GM12878 (cell line): ENCODE data around the gene HIVEP3. TPM values are rescaled to one million over a fixed set of nuclear protein-coding genes. Genes with fewer than 3 reads are reported as not detected.

ENCODE experiments used
- ATAC-seq: fragments of 200-7000 bp; cut with Tn5 transposase; 3 replicates; pipeline ENCODE4 v1.9.1; 2020; ENCODE audit warnings: mild to moderate bottlenecking, moderate library complexity
- BruUV-seq: library from RNA; stranded (reverse); fragments of 400-500 nt; replicated peaks from 2 replicates; lab custom pipeline; 2021; lab: Mats Ljungman, UMichigan
- CTCF ChIA-PET: fragments of 300-600 bp; sonication (Branson Sonifier 250); formaldehyde crosslinking; extraction: SDS; loops from one replicate; lab custom pipeline; 2021; ENCODE audit warnings: inconsistent platforms; lab: Yijun Ruan, JAX
- POLR2A ChIA-PET: fragments of 350-600 bp; formaldehyde crosslinking; extraction: SDS; loops from one replicate; lab custom pipeline; 2021; ENCODE audit warnings: inconsistent platforms; lab: Charles Lee
- RAD21 ChIA-PET: fragments of 300-600 bp; sonication (Branson Sonifier 250); formaldehyde crosslinking; loops from one replicate; lab custom pipeline; 2023; ENCODE audit warnings: antibody characterized with exemption; ENCODE audit not compliant: unreplicated experiment; lab: Charles Lee
- SMC1A ChIA-PET: fragments of 300-600 bp; sonication (Branson Sonifier 250); formaldehyde crosslinking; loops from one replicate; lab custom pipeline; 2023; ENCODE audit not compliant: unreplicated experiment, uncharacterized antibody; lab: Charles Lee
- DNase-seq: peaks from one replicate; pipeline ENCODE4 v3.0.0-alpha.2; 2011; ENCODE audit warnings: low read depth, low spot score
- FAIRE-seq: peaks from 3 replicates; lab custom pipeline; 2011; peaks lifted over from hg19 to GRCh38; lab: Jason Lieb, UNC
- H2AFZ ChIP-seq: 2 replicates; pipeline ENCODE4 v1.6.0; 2011; ENCODE audit warnings: low read depth, low read length, control low read depth; ENCODE audit not compliant: control insufficient read depth
- H3K27ac ChIP-seq: 2 replicates; pipeline ENCODE4 v1.5.1; 2011; ENCODE audit warnings: control low read depth; ENCODE audit not compliant: control insufficient read depth, insufficient read depth
- H3K27me3 ChIP-seq, 2 experiments: replicated peaks in 1 of 2; 2 replicates each; pipeline versions ENCODE4 v1.6.0 to v1.6.1; 2011; ENCODE audit warnings: low read length in 1 of 2; ENCODE audit not compliant: control insufficient read depth in 2 of 2, insufficient read depth in 2 of 2
- H3K36me3 ChIP-seq, 2 experiments: 2 replicates each; pipeline ENCODE4 v1.5.1; 2011; ENCODE audit warnings: low read length in 1 of 2; ENCODE audit not compliant: control insufficient read depth in 2 of 2, insufficient read depth in 2 of 2
- H3K4me1 ChIP-seq: 2 replicates; pipeline ENCODE4 v1.6.1; 2011; ENCODE audit warnings: mild to moderate bottlenecking, low read length, moderate library complexity, mixed read lengths; ENCODE audit not compliant: control insufficient read depth, insufficient read depth
- H3K4me2 ChIP-seq: 2 replicates; pipeline ENCODE4 v1.6.0; 2011; ENCODE audit warnings: control low read depth; ENCODE audit not compliant: control insufficient read depth, insufficient read depth
- H3K4me3 ChIP-seq: fragments of 200-600 bp; sonication (generic); 2 replicates; pipeline ENCODE4 v1.5.1; 2016
- H3K79me2 ChIP-seq: 2 replicates; pipeline ENCODE4 v1.6.0; 2011; ENCODE audit warnings: low read length; ENCODE audit not compliant: control insufficient read depth, insufficient read depth
- H3K9ac ChIP-seq: 2 replicates; pipeline ENCODE4 v1.8.0; 2011; ENCODE audit warnings: low read length, control low read depth, mixed read lengths; ENCODE audit not compliant: control insufficient read depth, insufficient read depth
- H3K9me3 ChIP-seq: replicated peaks from 3 replicates; pipeline ENCODE4 v1.5.1; 2011; ENCODE audit warnings: mild to moderate bottlenecking, low read length; ENCODE audit not compliant: control insufficient read depth, insufficient read depth
- H4K20me1 ChIP-seq: 2 replicates; pipeline ENCODE4 v1.6.0; 2011; ENCODE audit not compliant: control insufficient read depth, insufficient read depth
- IRF3 ChIP-seq: fragments of 450-650 bp; IDR thresholded peaks from 2 replicates; pipeline ENCODE4 v1.6.1; 2014; ENCODE audit warnings: mild to moderate bottlenecking
- PAX8 ChIP-seq: fragments of 450-650 bp; IDR thresholded peaks from 2 replicates; pipeline ENCODE4 v1.6.1; 2017; ENCODE audit warnings: mild to moderate bottlenecking, moderate library complexity
- PML ChIP-seq: IDR thresholded peaks from 2 replicates; pipeline ENCODE4 v1.6.1; 2012; ENCODE audit warnings: low read length, inconsistent platforms
- ZSCAN29 ChIP-seq: fragments of 450-650 bp; IDR thresholded peaks from 2 replicates; pipeline ENCODE4 v1.6.1; 2017; ENCODE audit warnings: mild to moderate bottlenecking, moderate library complexity
- WGBS: methylation state at CpG from one replicate; pipeline ENCODE4 v1.1.6; 2016; ENCODE audit warnings: low lambda C conversion rate; ENCODE audit not compliant: insufficient replicate concordance, insufficient coverage; ENCODE audit errors: missing lambda C conversion rate; 5-methylcytosine and 5-hydroxymethylcytosine counted together
- in situ Hi-C: fragments of 300-500 bp; cut with MboI; formaldehyde crosslinking; loops from 9 replicates; pipeline ENCODE4 v1.14.3; 2018; ENCODE audit warnings: mixed read lengths
- intact Hi-C: fragments of 100-400 bp; cut with micrococcal nuclease; formaldehyde crosslinking; loops from one replicate; pipeline ENCODE4 v1.14.2; 2022; ENCODE audit not compliant: unreplicated experiment
- polyA plus RNA-seq, 11 experiments: library from polyadenylated mRNA; depleted of rRNA in 4 of 11; unstranded in 6 of 11; stranded (reverse) in 5 of 11; fragments of >200 nt; fragmentation: Nextera tagmentation in 4 of 11; fragmentation: Illumina TruSeq in 1 of 11; extraction: Ambion mirVana in 4 of 11; extraction: Trizol in 1 of 11; gene quantifications; 1 replicate in 1 of 11; 2 replicates in 10 of 11; pipeline versions ENCODE4 v1.2.1 to v1.2.3, GENCODE V29; 2011 to 2016; ENCODE audit warnings: inconsistent platforms in 2 of 11, missing spikeins in 2 of 11, low read depth in 1 of 11
- total RNA-seq, 4 experiments: library from RNA; depleted of rRNA in 3 of 4; stranded (reverse); fragments of >200 nt in 3 of 4; fragmentation: Illumina TruSeq in 1 of 4; extraction: Trizol in 1 of 4; gene quantifications; 2 replicates each; pipeline versions ENCODE4 v1.2.1 to v1.2.3, GENCODE V29; 2013 to 2021
- TF ChIP-seq, protein P1 (sequence below): fragments of 450-650 bp; IDR thresholded peaks from 2 replicates; pipeline ENCODE4 v1.6.1; 2017; ENCODE audit warnings: mild to moderate bottlenecking, low read depth, inconsistent platforms; ENCODE audit not compliant: poor library complexity, severe bottlenecking
- TF ChIP-seq, protein P2 (sequence below), 3 experiments: IDR thresholded peaks in 2 of 3; conservative IDR thresholded peaks in 1 of 3; 2 replicates each; pipeline ENCODE4 v1.5.1; 2011; ENCODE audit warnings: low read depth in 3 of 3, low read length in 3 of 3, mild to moderate bottlenecking in 3 of 3, control low read depth in 2 of 3, moderate library complexity in 2 of 3, inconsistent platforms in 1 of 3, mixed read lengths in 1 of 3; ENCODE audit not compliant: control insufficient read depth in 2 of 3, insufficient read depth in 1 of 3; ENCODE audit errors: extremely low read depth in 1 of 3
- TF ChIP-seq, protein P3 (sequence below): fragments of 450-650 bp; IDR thresholded peaks from 2 replicates; pipeline ENCODE4 v1.6.1; 2016; ENCODE audit warnings: mild to moderate bottlenecking

The HIVEP3 gene
- total and polyA plus RNA-seq, 10 of the 15 experiments (the other 5 are each of a cell fraction or from before 2014, with no cell fraction given), result 1.8 to 13.6 (median 3.8) TPM

DNA sequence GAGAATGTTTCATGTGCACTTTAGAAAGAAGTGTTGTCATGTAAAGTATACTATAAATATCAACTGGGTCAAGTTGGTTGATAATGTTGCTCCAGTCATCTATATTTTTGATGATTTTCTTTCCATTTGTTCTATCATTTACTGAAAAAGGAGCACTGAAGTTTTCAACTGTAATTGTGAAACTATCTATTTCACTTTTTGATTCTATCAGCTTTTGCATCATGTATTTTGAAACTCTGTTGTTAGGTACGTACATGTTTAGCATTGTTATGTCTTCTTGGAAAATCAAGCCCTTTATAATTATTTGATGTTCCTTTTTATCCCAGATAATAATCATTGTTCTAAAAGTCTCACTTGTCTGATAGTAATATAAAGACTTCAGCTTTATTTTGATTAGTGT lies 14.4 kb upstream of the HIVEP3 start:
- POLR2A ChIA-PET, result no interaction called here
- Histone ChIP-seq H3K27ac (no peak overlapping the region), H3K79me2 (no peaks in the 10 kb centered on the region), H2AFZ (no peak overlapping the region), H4K20me1 (no peaks in the 10 kb centered on the region), H3K36me3 (no peaks in the 10 kb centered on the region), H3K4me1 (no peaks in the 10 kb centered on the region), H3K27me3 (no peaks in the 10 kb centered on the region), H3K9me3 (peaks cover 3% of the 10 kb centered on the region; the same call in 2 of the 3 replicates), H3K4me2 (no peak overlapping the region), H3K9ac (no peak overlapping the region), H3K4me3 (no peak overlapping the region)
- SMC1A ChIA-PET, result interaction anchor here (0.8 to 1.6 kb wide), 3 partner anchors 8 to 79 kb away, joined by 3 to 4 read pairs (median 4); no protein-coding TSS in a partner anchor
- 35% methylated on average over 1 of the region's 1 CpG for WGBS
- in situ Hi-C loops (no loop called here), intact Hi-C loops (no loop called here)
- DNase-seq, result no peak
- FAIRE-seq, result no peak
- RAD21 ChIA-PET, result interaction anchor here (0.9 kb wide), 1 partner anchor 17 kb away, joined by 5 read pairs; no protein-coding TSS in a partner anchor
- CTCF ChIA-PET, result interaction anchor here (1.2 kb wide), 1 partner anchor 27 kb away, joined by 3 read pairs; no protein-coding TSS in a partner anchor
- TF ChIP-seq, protein P1, sequence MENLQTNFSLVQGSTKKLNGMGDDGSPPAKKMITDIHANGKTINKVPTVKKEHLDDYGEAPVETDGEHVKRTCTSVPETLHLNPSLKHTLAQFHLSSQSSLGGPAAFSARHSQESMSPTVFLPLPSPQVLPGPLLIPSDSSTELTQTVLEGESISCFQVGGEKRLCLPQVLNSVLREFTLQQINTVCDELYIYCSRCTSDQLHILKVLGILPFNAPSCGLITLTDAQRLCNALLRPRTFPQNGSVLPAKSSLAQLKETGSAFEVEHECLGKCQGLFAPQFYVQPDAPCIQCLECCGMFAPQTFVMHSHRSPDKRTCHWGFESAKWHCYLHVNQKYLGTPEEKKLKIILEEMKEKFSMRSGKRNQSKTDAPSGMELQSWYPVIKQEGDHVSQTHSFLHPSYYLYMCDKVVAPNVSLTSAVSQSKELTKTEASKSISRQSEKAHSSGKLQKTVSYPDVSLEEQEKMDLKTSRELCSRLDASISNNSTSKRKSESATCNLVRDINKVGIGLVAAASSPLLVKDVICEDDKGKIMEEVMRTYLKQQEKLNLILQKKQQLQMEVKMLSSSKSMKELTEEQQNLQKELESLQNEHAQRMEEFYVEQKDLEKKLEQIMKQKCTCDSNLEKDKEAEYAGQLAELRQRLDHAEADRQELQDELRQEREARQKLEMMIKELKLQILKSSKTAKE, result no peak
- TF ChIP-seq, protein P2, sequence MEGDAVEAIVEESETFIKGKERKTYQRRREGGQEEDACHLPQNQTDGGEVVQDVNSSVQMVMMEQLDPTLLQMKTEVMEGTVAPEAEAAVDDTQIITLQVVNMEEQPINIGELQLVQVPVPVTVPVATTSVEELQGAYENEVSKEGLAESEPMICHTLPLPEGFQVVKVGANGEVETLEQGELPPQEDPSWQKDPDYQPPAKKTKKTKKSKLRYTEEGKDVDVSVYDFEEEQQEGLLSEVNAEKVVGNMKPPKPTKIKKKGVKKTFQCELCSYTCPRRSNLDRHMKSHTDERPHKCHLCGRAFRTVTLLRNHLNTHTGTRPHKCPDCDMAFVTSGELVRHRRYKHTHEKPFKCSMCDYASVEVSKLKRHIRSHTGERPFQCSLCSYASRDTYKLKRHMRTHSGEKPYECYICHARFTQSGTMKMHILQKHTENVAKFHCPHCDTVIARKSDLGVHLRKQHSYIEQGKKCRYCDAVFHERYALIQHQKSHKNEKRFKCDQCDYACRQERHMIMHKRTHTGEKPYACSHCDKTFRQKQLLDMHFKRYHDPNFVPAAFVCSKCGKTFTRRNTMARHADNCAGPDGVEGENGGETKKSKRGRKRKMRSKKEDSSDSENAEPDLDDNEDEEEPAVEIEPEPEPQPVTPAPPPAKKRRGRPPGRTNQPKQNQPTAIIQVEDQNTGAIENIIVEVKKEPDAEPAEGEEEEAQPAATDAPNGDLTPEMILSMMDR (IDR thresholded peaks at IDR 0.05 in 2 of 3, conservative IDR thresholded peaks at IDR 0.05 in 1 of 3; ENCODE audit: control insufficient read depth in 2 of 3, extremely low read depth in 1 of 3, insufficient read depth in 1 of 3, low read depth in 3 of 3, low read length in 3 of 3), result no peak
- no peak for TF ChIP-seq ZSCAN29
- TF ChIP-seq PAX8, result no peak
- TF ChIP-seq IRF3, result no peak
- TF ChIP-seq, protein P3, sequence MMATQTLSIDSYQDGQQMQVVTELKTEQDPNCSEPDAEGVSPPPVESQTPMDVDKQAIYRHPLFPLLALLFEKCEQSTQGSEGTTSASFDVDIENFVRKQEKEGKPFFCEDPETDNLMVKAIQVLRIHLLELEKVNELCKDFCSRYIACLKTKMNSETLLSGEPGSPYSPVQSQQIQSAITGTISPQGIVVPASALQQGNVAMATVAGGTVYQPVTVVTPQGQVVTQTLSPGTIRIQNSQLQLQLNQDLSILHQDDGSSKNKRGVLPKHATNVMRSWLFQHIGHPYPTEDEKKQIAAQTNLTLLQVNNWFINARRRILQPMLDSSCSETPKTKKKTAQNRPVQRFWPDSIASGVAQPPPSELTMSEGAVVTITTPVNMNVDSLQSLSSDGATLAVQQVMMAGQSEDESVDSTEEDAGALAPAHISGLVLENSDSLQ, result no peak
- TF ChIP-seq PML, result no peak
- ATAC-seq, result no peak
- BruUV-seq, result no TSS peak
